ENCODE data around the gene TRAPPC4.
A peak's percentile ranks its signal among the peaks of the same experiment; 100 is the strongest.

Gene TRAPPC4

GRCh38 chr11:119067371-119068222 lies 49.0 kb downstream of the TRAPPC4 start, which contains the start of gene VPS11:
TSS of gene VPS11 (plus strand) at chr11:119067818. CDS start at chr11:119067824, 6 bp downstream.
- peak within 1 kb of the TSS; percentile 99 for H3K4me3 ChIP-seq (ENCODE audit: low read length)
- TF ChIP-seq, protein P1, sequence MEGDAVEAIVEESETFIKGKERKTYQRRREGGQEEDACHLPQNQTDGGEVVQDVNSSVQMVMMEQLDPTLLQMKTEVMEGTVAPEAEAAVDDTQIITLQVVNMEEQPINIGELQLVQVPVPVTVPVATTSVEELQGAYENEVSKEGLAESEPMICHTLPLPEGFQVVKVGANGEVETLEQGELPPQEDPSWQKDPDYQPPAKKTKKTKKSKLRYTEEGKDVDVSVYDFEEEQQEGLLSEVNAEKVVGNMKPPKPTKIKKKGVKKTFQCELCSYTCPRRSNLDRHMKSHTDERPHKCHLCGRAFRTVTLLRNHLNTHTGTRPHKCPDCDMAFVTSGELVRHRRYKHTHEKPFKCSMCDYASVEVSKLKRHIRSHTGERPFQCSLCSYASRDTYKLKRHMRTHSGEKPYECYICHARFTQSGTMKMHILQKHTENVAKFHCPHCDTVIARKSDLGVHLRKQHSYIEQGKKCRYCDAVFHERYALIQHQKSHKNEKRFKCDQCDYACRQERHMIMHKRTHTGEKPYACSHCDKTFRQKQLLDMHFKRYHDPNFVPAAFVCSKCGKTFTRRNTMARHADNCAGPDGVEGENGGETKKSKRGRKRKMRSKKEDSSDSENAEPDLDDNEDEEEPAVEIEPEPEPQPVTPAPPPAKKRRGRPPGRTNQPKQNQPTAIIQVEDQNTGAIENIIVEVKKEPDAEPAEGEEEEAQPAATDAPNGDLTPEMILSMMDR (IDR thresholded peaks at IDR 0.05; ENCODE audit: insufficient read depth, low read depth, low read length, missing control alignments) = no peak
- peak; percentile 98 for DNase-seq (ENCODE audit: low read depth)
